ENCODE results near the gene TSHZ2. TPM values are rescaled to one million over a fixed set of nuclear protein-coding genes. Genes with fewer than 3 reads are reported as not detected.

The TSHZ2 gene
- total RNA-seq, 1 donor from 2014 or later: 19.8 TPM

- H3K27me3 Mint-ChIP-seq (ENCODE audit: low read depth): no peaks in the 10 kb centered on the region
- peaks cover 10% of the 10 kb centered on the region for H3K36me3 Mint-ChIP-seq (ENCODE audit: low read depth)
- no peak for DNase-seq (ENCODE audit: low spot score)
- peaks cover 8% of the 10 kb centered on the region for H3K9me3 Mint-ChIP-seq
- no peak overlapping the region for H3K27ac Mint-ChIP-seq
- no peak overlapping the region for H3K4me3 Mint-ChIP-seq (ENCODE audit: low read depth)
- H3K4me1 Mint-ChIP-seq (ENCODE audit: low read depth): peaks cover 38% of the 10 kb centered on the region
- intact Hi-C loops (cut with micrococcal nuclease): no loop called here
Observed at GRCh38 chr20:53161473-53161872, 189.3 kb downstream of the TSHZ2 start.

DNA sequence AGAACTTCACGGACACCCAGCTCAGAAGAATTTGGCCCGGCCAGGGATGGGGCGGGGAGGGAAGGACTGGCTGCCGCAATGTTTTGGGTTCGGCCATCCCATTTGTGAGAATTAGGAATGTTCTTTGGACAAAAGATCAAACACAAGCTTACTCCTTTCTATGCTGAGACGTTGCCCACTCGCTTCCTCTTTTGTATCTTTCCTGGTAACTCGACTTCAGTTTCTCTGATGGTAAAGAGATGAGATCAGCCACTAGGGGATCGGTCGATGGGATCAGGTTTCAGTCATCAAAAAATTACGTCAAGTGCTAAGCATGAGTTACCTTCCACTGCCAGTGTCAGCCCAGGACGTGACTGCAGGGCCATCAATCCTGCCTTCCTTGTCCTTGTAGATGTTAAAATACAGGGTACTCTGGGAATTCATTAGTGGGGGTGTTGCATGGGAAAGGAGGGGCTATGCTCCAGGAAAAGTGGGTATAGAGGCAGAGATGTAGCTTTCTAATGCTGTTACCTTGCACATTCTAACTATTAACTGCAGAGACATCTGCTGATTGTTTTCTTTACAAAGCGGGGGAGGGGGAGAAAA, 190.2 kb downstream of the TSHZ2 start:
- intact Hi-C loops (cut with micrococcal nuclease): no loop called here
- no peaks in the 10 kb centered on the region for H3K27me3 Mint-ChIP-seq (ENCODE audit: low read depth)
- peak overlapping the region; percentile 56 for H3K27ac Mint-ChIP-seq
- peaks cover 8% of the 10 kb centered on the region for H3K9me3 Mint-ChIP-seq
- H3K4me1 Mint-ChIP-seq (ENCODE audit: low read depth): peaks cover 33% of the 10 kb centered on the region
- H3K4me3 Mint-ChIP-seq (ENCODE audit: low read depth): peak overlapping the region; percentile 10
- DNase-seq (ENCODE audit: low spot score): no peak
- peaks cover 9% of the 10 kb centered on the region for H3K36me3 Mint-ChIP-seq (ENCODE audit: low read depth)

DNA sequence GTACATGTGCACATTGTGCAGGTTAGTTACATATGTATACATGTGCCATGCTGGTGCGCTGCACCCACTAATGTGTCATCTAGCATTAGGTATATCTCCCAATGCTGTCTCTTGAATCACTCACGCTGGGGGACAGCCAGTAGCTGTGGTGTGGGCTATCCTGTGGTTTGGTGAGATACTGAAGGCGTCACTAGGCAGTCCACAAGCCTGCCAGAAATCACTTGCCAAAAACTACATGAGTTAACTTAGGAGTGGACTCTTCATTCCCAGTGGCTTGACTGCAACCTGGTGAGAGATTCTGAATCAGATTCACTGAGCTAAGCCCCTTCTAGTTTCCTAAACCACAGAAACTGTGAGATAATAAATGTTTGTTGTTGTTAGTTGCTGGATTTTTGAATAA, 191.3 kb downstream of the TSHZ2 start:
- DNase-seq (ENCODE audit: low spot score): no peak
- Mint-ChIP-seq H3K4me1 (ENCODE audit: low read depth) (peaks cover 23% of the 10 kb centered on the region), H3K36me3 (ENCODE audit: low read depth) (no peaks in the 10 kb centered on the region), H3K27ac (no peak overlapping the region), H3K4me3 (ENCODE audit: low read depth) (no peak overlapping the region), H3K27me3 (ENCODE audit: low read depth) (no peaks in the 10 kb centered on the region), H3K9me3 (no peaks in the 10 kb centered on the region)
- intact Hi-C loops (cut with micrococcal nuclease): loop anchor here (1.0 kb wide), 2 partner anchors 17 to 86 kb away; no protein-coding TSS in a partner anchor

- intact Hi-C loops (cut with micrococcal nuclease): no loop called here
- Mint-ChIP-seq H3K27me3 (ENCODE audit: low read depth) (no peaks in the 10 kb centered on the region), H3K36me3 (ENCODE audit: low read depth) (no peaks in the 10 kb centered on the region), H3K4me3 (ENCODE audit: low read depth) (no peak overlapping the region), H3K4me1 (ENCODE audit: low read depth) (peaks cover 23% of the 10 kb centered on the region), H3K9me3 (no peaks in the 10 kb centered on the region), H3K27ac (no peak overlapping the region)
- no peak for DNase-seq (ENCODE audit: low spot score)
Observed at GRCh38 chr20:53164072-53164471, 191.9 kb downstream of the TSHZ2 start.

DNA sequence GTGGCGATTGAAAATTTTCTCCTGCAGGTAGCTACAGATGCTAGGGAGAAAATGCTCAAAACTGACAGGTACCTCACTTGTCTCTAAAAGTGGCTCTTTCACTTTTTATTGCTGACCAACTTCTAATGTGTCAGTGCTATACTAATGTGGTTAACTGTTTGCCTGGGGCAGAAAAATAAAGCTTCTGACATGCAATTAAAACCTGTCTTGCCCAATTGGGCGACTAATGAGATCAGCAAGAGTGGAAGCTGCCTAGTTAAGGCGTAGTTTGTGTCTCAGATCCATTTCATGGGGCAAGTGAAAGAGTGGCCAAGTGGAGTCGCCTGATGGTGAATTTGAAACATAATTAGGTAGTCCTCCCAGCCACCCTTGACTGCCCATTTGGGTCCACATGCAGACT, 193.3 kb downstream of the TSHZ2 start:
- Mint-ChIP-seq H3K27me3 (ENCODE audit: low read depth) (no peaks in the 10 kb centered on the region), H3K36me3 (ENCODE audit: low read depth) (no peaks in the 10 kb centered on the region), H3K4me3 (ENCODE audit: low read depth) (no peak overlapping the region), H3K9me3 (no peaks in the 10 kb centered on the region), H3K4me1 (ENCODE audit: low read depth) (peaks cover 20% of the 10 kb centered on the region), H3K27ac (no peak overlapping the region)
- no peak for DNase-seq (ENCODE audit: low spot score)
- intact Hi-C loops (cut with micrococcal nuclease): no loop called here

DNA sequence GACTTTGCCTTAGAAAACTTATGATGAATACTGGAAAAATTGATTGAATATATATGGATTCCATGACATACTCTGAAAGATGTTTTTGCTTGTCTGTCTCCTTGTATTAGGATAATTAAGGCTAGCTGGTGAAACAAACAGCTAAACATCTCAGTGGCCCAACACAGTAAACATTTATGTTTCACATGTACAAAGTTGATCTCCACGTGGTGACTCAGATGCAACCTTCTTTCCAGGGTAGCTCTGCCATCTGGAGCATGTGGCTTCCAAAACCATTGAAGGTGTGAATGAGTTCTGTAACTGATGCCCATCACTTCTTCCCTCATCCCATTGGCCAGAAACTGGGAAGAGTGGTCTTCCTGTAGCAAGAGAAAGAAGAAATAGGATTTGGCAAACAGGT, 196.3 kb downstream of the TSHZ2 start:
- DNase-seq (ENCODE audit: low spot score): no peak
- Mint-ChIP-seq H3K36me3 (ENCODE audit: low read depth) (no peaks in the 10 kb centered on the region), H3K27ac (no peak overlapping the region), H3K4me3 (ENCODE audit: low read depth) (no peak overlapping the region), H3K27me3 (ENCODE audit: low read depth) (no peaks in the 10 kb centered on the region), H3K9me3 (no peaks in the 10 kb centered on the region), H3K4me1 (ENCODE audit: low read depth) (peaks cover under 1% of the 10 kb centered on the region)
- intact Hi-C loops (cut with micrococcal nuclease): no loop called here

DNA sequence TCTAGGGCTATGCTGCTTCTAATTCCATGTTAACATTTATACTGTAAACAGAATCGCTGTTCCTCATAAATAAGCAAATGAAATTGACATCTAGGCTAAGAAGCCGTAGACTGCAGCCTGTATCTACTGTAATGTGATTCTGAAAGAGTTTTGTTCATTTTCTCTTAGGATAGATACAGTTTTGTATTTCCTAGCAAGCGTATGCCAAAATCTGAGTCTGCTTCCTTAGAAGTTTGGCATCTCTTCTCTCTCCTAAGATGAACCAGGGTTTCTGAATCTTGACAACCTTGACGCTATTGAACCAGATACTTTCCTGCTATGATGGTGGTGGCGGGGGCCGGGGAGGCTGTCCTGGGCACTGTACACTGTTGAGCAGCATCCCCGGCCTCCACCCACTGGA, 198.0 kb downstream of the TSHZ2 start:
- Mint-ChIP-seq H3K27ac (no peak overlapping the region), H3K36me3 (ENCODE audit: low read depth) (no peaks in the 10 kb centered on the region), H3K4me3 (ENCODE audit: low read depth) (no peak overlapping the region), H3K9me3 (no peaks in the 10 kb centered on the region), H3K27me3 (ENCODE audit: low read depth) (no peaks in the 10 kb centered on the region), H3K4me1 (ENCODE audit: low read depth) (no peaks in the 10 kb centered on the region)
- DNase-seq (ENCODE audit: low spot score): no peak
- intact Hi-C loops (cut with micrococcal nuclease): no loop called here

GRCh38 chr20:53171065-53171464, 198.9 kb downstream of the TSHZ2 start:
- no peaks in the 10 kb centered on the region for H3K9me3 Mint-ChIP-seq
- intact Hi-C loops (cut with micrococcal nuclease): no loop called here
- no peaks in the 10 kb centered on the region for H3K27me3 Mint-ChIP-seq (ENCODE audit: low read depth)
- no peaks in the 10 kb centered on the region for H3K4me1 Mint-ChIP-seq (ENCODE audit: low read depth)
- DNase-seq (ENCODE audit: low spot score): no peak
- no peaks in the 10 kb centered on the region for H3K36me3 Mint-ChIP-seq (ENCODE audit: low read depth)
- no peak overlapping the region for H3K27ac Mint-ChIP-seq
- no peak overlapping the region for H3K4me3 Mint-ChIP-seq (ENCODE audit: low read depth)

- H3K4me3 Mint-ChIP-seq (ENCODE audit: low read depth): no peak overlapping the region
- intact Hi-C loops (cut with micrococcal nuclease): no loop called here
- no peak overlapping the region for H3K27ac Mint-ChIP-seq
- H3K36me3 Mint-ChIP-seq (ENCODE audit: low read depth): no peaks in the 10 kb centered on the region
- H3K4me1 Mint-ChIP-seq (ENCODE audit: low read depth): no peaks in the 10 kb centered on the region
- H3K9me3 Mint-ChIP-seq: no peaks in the 10 kb centered on the region
- no peaks in the 10 kb centered on the region for H3K27me3 Mint-ChIP-seq (ENCODE audit: low read depth)
- DNase-seq (ENCODE audit: low spot score): no peak
Observed at GRCh38 chr20:53174454-53174853, 202.3 kb downstream of the TSHZ2 start.

GRCh38 chr20:53175135-53175780, 203.1 kb downstream of the TSHZ2 start:
- intact Hi-C loops (cut with micrococcal nuclease): no loop called here
- Mint-ChIP-seq H3K9me3 (no peaks in the 10 kb centered on the region), H3K27me3 (ENCODE audit: low read depth) (no peaks in the 10 kb centered on the region), H3K27ac (no peak overlapping the region), H3K36me3 (ENCODE audit: low read depth) (no peaks in the 10 kb centered on the region), H3K4me3 (ENCODE audit: low read depth) (no peak overlapping the region), H3K4me1 (ENCODE audit: low read depth) (no peaks in the 10 kb centered on the region)
- DNase-seq (ENCODE audit: low spot score): no peak

DNA sequence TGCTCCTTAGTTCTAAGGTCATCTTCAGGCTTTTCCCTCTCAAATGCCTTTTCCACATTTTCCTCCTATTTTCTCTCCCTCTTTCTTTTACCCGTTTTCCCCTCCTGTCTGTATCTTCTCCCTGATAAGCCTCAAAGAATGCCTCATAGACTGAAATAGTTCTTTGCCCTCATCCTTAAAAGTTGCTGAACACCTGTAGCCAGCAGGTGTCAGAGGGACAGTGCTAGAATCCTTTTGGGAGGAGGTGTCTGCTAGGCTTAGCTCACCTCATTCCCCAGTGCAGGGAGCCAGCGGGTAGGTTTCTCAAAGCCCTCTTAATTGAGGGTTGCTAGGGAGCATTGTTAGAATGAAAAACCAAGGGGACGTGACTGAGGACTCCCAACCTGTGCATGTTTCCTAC, 204.0 kb downstream of the TSHZ2 start:
- no peaks in the 10 kb centered on the region for H3K9me3 Mint-ChIP-seq

DNA sequence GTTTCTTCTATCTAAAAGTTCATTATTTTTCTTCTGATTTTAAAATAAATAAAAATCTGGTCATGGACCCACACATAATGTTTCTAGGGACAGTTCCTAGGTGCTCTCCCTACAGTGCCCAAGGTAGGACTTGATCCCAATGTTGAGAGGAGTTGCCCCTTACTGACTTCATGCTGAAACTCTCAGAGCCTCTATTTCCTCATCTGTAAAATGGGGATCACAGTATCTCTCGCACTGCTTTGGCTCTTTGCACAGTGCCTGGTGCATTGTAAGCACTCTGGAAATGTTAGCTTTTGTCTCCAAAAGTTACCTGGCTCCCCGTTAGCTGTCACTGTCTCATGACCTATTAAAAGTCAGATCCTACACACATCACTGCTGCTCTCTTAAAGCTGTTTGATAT, 205.5 kb downstream of the TSHZ2 start:
- Mint-ChIP-seq H3K4me3 (ENCODE audit: low read depth) (no peak overlapping the region), H3K27ac (no peak overlapping the region), H3K36me3 (ENCODE audit: low read depth) (no peaks in the 10 kb centered on the region), H3K27me3 (ENCODE audit: low read depth) (no peaks in the 10 kb centered on the region), H3K4me1 (ENCODE audit: low read depth) (no peaks in the 10 kb centered on the region), H3K9me3 (no peaks in the 10 kb centered on the region)
- intact Hi-C loops (cut with micrococcal nuclease): no loop called here
- DNase-seq (ENCODE audit: low spot score): no peak

More for the DNA sequence above, 204.0 kb downstream of the TSHZ2 start:
- H3K27me3 Mint-ChIP-seq (ENCODE audit: low read depth): no peaks in the 10 kb centered on the region
- H3K4me3 Mint-ChIP-seq (ENCODE audit: low read depth): no peak overlapping the region
- intact Hi-C loops (cut with micrococcal nuclease): no loop called here
- DNase-seq (ENCODE audit: low spot score): no peak
- H3K27ac Mint-ChIP-seq: no peak overlapping the region
- H3K36me3 Mint-ChIP-seq (ENCODE audit: low read depth): no peaks in the 10 kb centered on the region
- H3K4me1 Mint-ChIP-seq (ENCODE audit: low read depth): no peaks in the 10 kb centered on the region

GRCh38 chr20:53179749-53180148, 207.6 kb downstream of the TSHZ2 start:
- intact Hi-C loops (cut with micrococcal nuclease): no loop called here
- no peak overlapping the region for H3K4me3 Mint-ChIP-seq (ENCODE audit: low read depth)
- no peaks in the 10 kb centered on the region for H3K27me3 Mint-ChIP-seq (ENCODE audit: low read depth)
- H3K36me3 Mint-ChIP-seq (ENCODE audit: low read depth): no peaks in the 10 kb centered on the region
- H3K27ac Mint-ChIP-seq: no peak overlapping the region
- DNase-seq (ENCODE audit: low spot score): no peak
- no peaks in the 10 kb centered on the region for H3K4me1 Mint-ChIP-seq (ENCODE audit: low read depth)
- no peaks in the 10 kb centered on the region for H3K9me3 Mint-ChIP-seq

All from activated T-helper 2 cell treated with anti-CD3 and anti-CD28 coated beads, Interferon-gamma antibody, Interleukin-2, Interleukin-4, amounts not matched to agents 10 μg/mL and 5 μg/mL and 100 μg/mL, durations not matched to agents 14 hours and 24 hours and 36 hours (primary cell).